HG02870 (cell line): Measurements from ENCODE around the gene THSD7A.
"Not testable (repeated sequence)": the region's sequence is repeated elsewhere in the genome, so short reads cannot be mapped to it uniquely, and the experiment has no call there.

Experiments used
- ATAC-seq: cut with Tn5 transposase; IDR thresholded peaks from one replicate; pipeline ENCODE4 v1.9.1; 2021; ENCODE audit warnings: mild to moderate bottlenecking, moderate library complexity; ENCODE audit not compliant: unreplicated experiment

THSD7A gene

GRCh38 chr7:11527707-11528106 is 304.3 kb downstream of the THSD7A start:
- no peak for ATAC-seq

GRCh38 chr7:11524476-11525397 is 307.3 kb downstream of the THSD7A start:
- ATAC-seq: no peak

- not testable (repeated sequence) for ATAC-seq
Observed at GRCh38 chr7:11521964-11522499, 310.0 kb downstream of the THSD7A start.

GRCh38 chr7:11517853-11518252 is 314.1 kb downstream of the THSD7A start:
- no peak for ATAC-seq

GRCh38 chr7:11516328-11516727 is 315.7 kb downstream of the THSD7A start:
- ATAC-seq: no peak

GRCh38 chr7:11513460-11513859 is 318.5 kb downstream of the THSD7A start:
- no peak for ATAC-seq

- no peak for ATAC-seq
Observed at GRCh38 chr7:11507929-11508328, 324.1 kb downstream of the THSD7A start.

- no peak for ATAC-seq
Observed at GRCh38 chr7:11506417-11506816, 325.6 kb downstream of the THSD7A start.

- no peak for ATAC-seq
Observed at GRCh38 chr7:11505471-11505985, 326.5 kb downstream of the THSD7A start.

- no peak for ATAC-seq
Observed at GRCh38 chr7:11492307-11492706, 339.7 kb downstream of the THSD7A start.

GRCh38 chr7:11491811-11492210 is 340.2 kb downstream of the THSD7A start:
- ATAC-seq: no peak

GRCh38 chr7:11489280-11489679 is 342.7 kb downstream of the THSD7A start:
- no peak for ATAC-seq

- no peak for ATAC-seq
Observed at GRCh38 chr7:11486271-11486670, 345.7 kb downstream of the THSD7A start.

- ATAC-seq: no peak
Observed at GRCh38 chr7:11485636-11486035, 346.4 kb downstream of the THSD7A start.

GRCh38 chr7:11480143-11480542 is 351.9 kb downstream of the THSD7A start:
- no peak for ATAC-seq

- ATAC-seq: no peak
Observed at GRCh38 chr7:11478882-11479281, 353.1 kb downstream of the THSD7A start.

- ATAC-seq: no peak
Observed at GRCh38 chr7:11478426-11478825, 353.6 kb downstream of the THSD7A start.

GRCh38 chr7:11474902-11475585 is 357.0 kb downstream of the THSD7A start:
- ATAC-seq: no peak

- ATAC-seq: no peak
Observed at GRCh38 chr7:11473807-11474424, 358.1 kb downstream of the THSD7A start.

GRCh38 chr7:11473220-11473619 is 358.8 kb downstream of the THSD7A start:
- ATAC-seq: no peak

GRCh38 chr7:11472646-11473045 is 359.4 kb downstream of the THSD7A start:
- ATAC-seq: no peak
